Endothelial cell of umbilical vein (primary cell): ENCODE data around the gene PTAFR. TPM values are rescaled to one million over a fixed set of nuclear protein-coding genes. Genes with fewer than 3 reads are reported as not detected.

Experiments used
- BruUV-seq: library from RNA; stranded (reverse); fragments of 400-500 nt; replicated peaks from 2 replicates; lab custom pipeline; 2021; lab: Mats Ljungman, UMichigan
- CTCF ChIA-PET: fragments of 300-600, 350-600 bp; sonication (Branson Sonifier 250); formaldehyde crosslinking; loops from one replicate; lab custom pipeline; 2021; ENCODE audit warnings: antibody characterized with exemption, inconsistent platforms; lab: Charles Lee
- POLR2A ChIA-PET: fragments of 300-600, 350-600 bp; sonication (Branson Sonifier 250); formaldehyde crosslinking; loops from one replicate; lab custom pipeline; 2021; ENCODE audit warnings: antibody characterized with exemption, inconsistent platforms; lab: Charles Lee
- DNase-seq: peaks from one replicate; pipeline ENCODE4 v3.0.0-alpha.2; 2011; ENCODE audit warnings: low read depth, low spot score
- FAIRE-seq: peaks from 2 replicates; lab custom pipeline; 2011; peaks lifted over from hg19 to GRCh38; lab: Jason Lieb, UNC
- H2AFZ ChIP-seq: 2 replicates; pipeline ENCODE4 v1.6.0; 2012; ENCODE audit warnings: low read depth, low read length, control low read depth, inconsistent platforms
- H3K27ac ChIP-seq: 2 replicates; pipeline ENCODE4 v1.5.1; 2011; ENCODE audit warnings: low read depth, mild to moderate bottlenecking, control low read depth, low read length, moderate library complexity; ENCODE audit not compliant: insufficient read depth
- H3K27me3 ChIP-seq, 2 experiments: 2 replicates each; pipeline versions ENCODE4 v1.6.0 to v1.6.1; 2011; ENCODE audit warnings: low read length in 2 of 2, mixed read lengths in 1 of 2; ENCODE audit not compliant: control insufficient read depth in 2 of 2, insufficient read depth in 2 of 2
- H3K36me3 ChIP-seq, 2 experiments: 2 replicates in 1 of 2; 3 replicates in 1 of 2; pipeline ENCODE4 v1.5.1; 2011; ENCODE audit warnings: low read length in 2 of 2, mild to moderate bottlenecking in 1 of 2, moderate library complexity in 1 of 2; ENCODE audit not compliant: control insufficient read depth in 2 of 2, insufficient read depth in 2 of 2; ENCODE audit errors: extremely low read depth in 1 of 2
- H3K4me1 ChIP-seq: 3 replicates; pipeline ENCODE4 v1.5.1; 2011; ENCODE audit warnings: mild to moderate bottlenecking, low read length; ENCODE audit not compliant: control insufficient read depth, insufficient read depth; ENCODE audit errors: extremely low read depth
- H3K4me2 ChIP-seq: 2 replicates; pipeline ENCODE4 v1.6.1; 2011; ENCODE audit warnings: low read length, control low read depth, mixed read lengths; ENCODE audit not compliant: insufficient read depth
- H3K4me3 ChIP-seq, 3 experiments: fragments of 200-600 bp in 1 of 3; sonication (generic), shearing (Covaris generic) in 1 of 3; replicated peaks in 1 of 3; 2 replicates each; pipeline ENCODE4 v1.5.1; 2011 to 2016; ENCODE audit warnings: control low read depth in 3 of 3, low read length in 3 of 3, mild to moderate bottlenecking in 2 of 3, inconsistent platforms in 1 of 3, low read depth in 1 of 3, moderate library complexity in 1 of 3; ENCODE audit not compliant: insufficient read depth in 1 of 3
- H3K79me2 ChIP-seq: 2 replicates; pipeline ENCODE4 v1.6.0; 2012; ENCODE audit warnings: low read length, inconsistent platforms; ENCODE audit not compliant: control insufficient read depth, insufficient read depth
- H3K9ac ChIP-seq: replicated peaks from 2 replicates; pipeline ENCODE3; 2011; ENCODE audit warnings: low read length, control low read depth; ENCODE audit not compliant: insufficient read depth; ENCODE audit errors: extremely low read depth
- H3K9me1 ChIP-seq: replicated peaks from 3 replicates; pipeline ENCODE4 v1.6.0; 2011; ENCODE audit warnings: mild to moderate bottlenecking, low read length; ENCODE audit not compliant: control insufficient read depth, insufficient read depth; ENCODE audit errors: extremely low read depth
- H3K9me3 ChIP-seq: replicated peaks from 2 replicates; pipeline ENCODE4 v1.5.1; 2012; ENCODE audit warnings: low read length, inconsistent platforms; ENCODE audit not compliant: control insufficient read depth, insufficient read depth
- H4K20me1 ChIP-seq: replicated peaks from 2 replicates; pipeline ENCODE3; 2011; ENCODE audit warnings: mild to moderate bottlenecking, low read length; ENCODE audit not compliant: control insufficient read depth, insufficient read depth; ENCODE audit errors: extremely low read depth
- CTCF ChIP-seq, 2 donors: IDR thresholded peaks; 1 replicate in 1 of 2; 2 replicates in 1 of 2; pipeline ENCODE4 v1.5.1; 2011; ENCODE audit warnings: low read length in 2 of 2, mild to moderate bottlenecking in 2 of 2, moderate library complexity in 2 of 2, control low read depth in 1 of 2, inconsistent platforms in 1 of 2, low read depth in 1 of 2; ENCODE audit not compliant: insufficient read depth in 1 of 2; ENCODE audit errors: extremely low read depth in 1 of 2
- EZH2 ChIP-seq: IDR thresholded peaks from 2 replicates; pipeline ENCODE4 v1.6.1; 2012; ENCODE audit warnings: borderline replicate concordance, low read depth, mild to moderate bottlenecking, moderate library complexity, low read length, inconsistent platforms; ENCODE audit not compliant: severe bottlenecking
- FOS ChIP-seq: IDR thresholded peaks from 2 replicates; pipeline ENCODE4 v1.6.1; 2011; ENCODE audit warnings: mild to moderate bottlenecking, low read length, moderate library complexity, borderline replicate concordance; ENCODE audit not compliant: insufficient read depth
- GATA2 ChIP-seq: IDR thresholded peaks from 2 replicates; pipeline ENCODE4 v1.7.0; 2011; ENCODE audit warnings: low read depth, mild to moderate bottlenecking, moderate library complexity, mixed read lengths, low read length; ENCODE audit not compliant: insufficient read length, insufficient read depth
- JUN ChIP-seq: IDR thresholded peaks from 2 replicates; pipeline ENCODE4 v1.6.1; 2011; ENCODE audit warnings: borderline replicate concordance, low read depth; ENCODE audit not compliant: insufficient read length, insufficient read depth
- MAX ChIP-seq: IDR thresholded peaks from 2 replicates; pipeline ENCODE4 v1.6.1; 2011; ENCODE audit not compliant: insufficient read depth, insufficient read length
- MYC ChIP-seq: IDR thresholded peaks from one replicate; pipeline ENCODE4 v1.6.1; 2011; ENCODE audit warnings: mild to moderate bottlenecking, low read depth, low read length
- POLR2A ChIP-seq: IDR thresholded peaks from 2 replicates; pipeline ENCODE4 v1.6.1; 2012; ENCODE audit warnings: low read depth, mild to moderate bottlenecking, control low read depth, low read length
- POLR2AphosphoS5 ChIP-seq: IDR thresholded peaks from 2 replicates; pipeline ENCODE4 v1.6.1; 2012; ENCODE audit warnings: low read depth, mild to moderate bottlenecking, control low read depth, low read length, moderate library complexity; ENCODE audit not compliant: insufficient read depth
- dilution Hi-C: fragments of 300-500 bp; cut with MboI; formaldehyde crosslinking; loops from one replicate; pipeline ENCODE4 v1.15.0; 2019; ENCODE audit warnings: low sequenced_read_pairs; ENCODE audit not compliant: extremely low pct_ligation_motif_present
- intact Hi-C: fragments of 100-400 bp; cut with micrococcal nuclease; formaldehyde crosslinking; loops from one replicate; pipeline ENCODE4 v1.10.0; 2022
- polyA plus RNA-seq, 4 experiments: library from polyadenylated mRNA; depleted of rRNA in 3 of 4; stranded (reverse) in 3 of 4; unstranded in 1 of 4; fragments of >200 nt; gene quantifications; 2 replicates each; pipeline versions ENCODE4 v1.2.1 to v1.2.3, GENCODE V29; 2011 to 2012; ENCODE audit warnings: missing spikeins in 1 of 4
- total RNA-seq: library from RNA; stranded (reverse); gene quantifications from 2 replicates; pipeline ENCODE4 v1.2.3, GENCODE V29; 2021

Gene PTAFR
- total and polyA plus RNA-seq, 2 donors (not counting 3 experiments of a cell fraction or from before 2014, with no cell fraction given): 0.20 to 0.32 TPM

GRCh38 chr1:28156821-28157220, 19.7 kb downstream of the PTAFR start:
- H4K20me1 ChIP-seq: no peaks in the 10 kb centered on the region
- POLR2A ChIA-PET: no interaction called here
- FAIRE-seq: no peak
- dilution Hi-C loops (no loop called here), intact Hi-C loops (no loop called here)
- no peak overlapping the region for H3K4me3 ChIP-seq
- H2AFZ ChIP-seq: no peak overlapping the region
- H3K27me3 ChIP-seq: no peaks in the 10 kb centered on the region
- H3K9ac ChIP-seq: no peak overlapping the region
- H3K79me2 ChIP-seq: no peaks in the 10 kb centered on the region
- no peaks in the 10 kb centered on the region for H3K9me1 ChIP-seq
- TF ChIP-seq EZH2 (no peak), JUN (no peak), FOS (no peak), MAX (no peak), CTCF (IDR thresholded peaks at IDR 0.05; ENCODE audit: extremely low read depth in 1 of 2, insufficient read depth in 1 of 2, low read depth in 1 of 2, low read length in 2 of 2) (no peak), POLR2A (no peak), POLR2AphosphoS5 (no peak), MYC (no peak), GATA2 (no peak)
- H3K4me1 ChIP-seq: peaks cover 6% of the 10 kb centered on the region
- no peak overlapping the region for H3K4me2 ChIP-seq
- BruUV-seq: no TSS peak
- no peak overlapping the region for H3K27ac ChIP-seq
- CTCF ChIA-PET: interaction anchor here (1.0 to 1.3 kb wide), 3 partner anchors 11 to 66 kb away, joined by 4 read pairs; no protein-coding TSS in a partner anchor
- no peak for DNase-seq
- no peaks in the 10 kb centered on the region for H3K9me3 ChIP-seq
- H3K36me3 ChIP-seq: no peaks in the 10 kb centered on the region
